HG02981 (cell line): ENCODE measurements around the gene PLAAT2.

Experiments
- ATAC-seq: cut with Tn5 transposase; IDR thresholded peaks from one replicate; pipeline ENCODE4 v1.9.1; 2021; ENCODE audit warnings: mild to moderate bottlenecking, moderate library complexity; ENCODE audit not compliant: unreplicated experiment

The PLAAT2 gene

GRCh38 chr11:63527667-63528066 is 35.5 kb downstream of the PLAAT2 start:
- ATAC-seq, result no peak

- no peak for ATAC-seq
These were observed 40.0 kb downstream of the PLAAT2 start for GRCh38 chr11:63523151-63523550.

GRCh38 chr11:63521896-63522295 is 41.3 kb downstream of the PLAAT2 start:
- no peak for ATAC-seq

- no peak for ATAC-seq
These were observed 42.5 kb downstream of the PLAAT2 start for GRCh38 chr11:63520606-63521170.

GRCh38 chr11:63518548-63518947 is 44.6 kb downstream of the PLAAT2 start:
- ATAC-seq, result no peak

GRCh38 chr11:63517156-63517555 is 46.0 kb downstream of the PLAAT2 start:
- ATAC-seq, result no peak

GRCh38 chr11:63516109-63516508 is 47.1 kb downstream of the PLAAT2 start:
- no peak for ATAC-seq

GRCh38 chr11:63512816-63513215 is 50.4 kb downstream of the PLAAT2 start:
- ATAC-seq, result no peak

GRCh38 chr11:63511048-63511748 is 52.0 kb downstream of the PLAAT2 start:
- ATAC-seq, result no peak

- ATAC-seq, result no peak
These were observed 52.7 kb downstream of the PLAAT2 start for GRCh38 chr11:63510360-63511047.

- no peak for ATAC-seq
These were observed 54.4 kb downstream of the PLAAT2 start for GRCh38 chr11:63508745-63509144.

- no peak for ATAC-seq
These were observed 55.2 kb downstream of the PLAAT2 start for GRCh38 chr11:63508009-63508408.

GRCh38 chr11:63507511-63507910 is 55.7 kb downstream of the PLAAT2 start:
- ATAC-seq, result no peak

- no peak for ATAC-seq
These were observed 56.3 kb downstream of the PLAAT2 start for GRCh38 chr11:63506876-63507275.

- no peak for ATAC-seq
These were observed 57.2 kb downstream of the PLAAT2 start, which contains the start of gene LGALS12 for GRCh38 chr11:63505857-63506528. LGALS12 (plus strand) TSS chr11:63506084; CDS start chr11:63506459, 375 bp downstream.

- ATAC-seq, result no peak
These were observed 58.1 kb downstream of the PLAAT2 start for GRCh38 chr11:63504933-63505586.

- no peak for ATAC-seq
These were observed 59.1 kb downstream of the PLAAT2 start for GRCh38 chr11:63504054-63504453.

- ATAC-seq, result no peak
These were observed 59.7 kb downstream of the PLAAT2 start for GRCh38 chr11:63503492-63503891.
